IPS-NIHi7 (cell line): ENCODE results near the gene LY6G5B.

Experiments
- DNase-seq: peaks from one replicate; pipeline ENCODE4 v3.0.0; 2012; ENCODE audit warnings: mixed read lengths; ENCODE audit errors: extremely low spot score

The LY6G5B gene, protein sequence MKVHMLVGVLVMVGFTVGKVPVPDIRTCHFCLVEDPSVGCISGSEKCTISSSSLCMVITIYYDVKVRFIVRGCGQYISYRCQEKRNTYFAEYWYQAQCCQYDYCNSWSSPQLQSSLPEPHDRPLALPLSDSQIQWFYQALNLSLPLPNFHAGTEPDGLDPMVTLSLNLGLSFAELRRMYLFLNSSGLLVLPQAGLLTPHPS

DNA sequence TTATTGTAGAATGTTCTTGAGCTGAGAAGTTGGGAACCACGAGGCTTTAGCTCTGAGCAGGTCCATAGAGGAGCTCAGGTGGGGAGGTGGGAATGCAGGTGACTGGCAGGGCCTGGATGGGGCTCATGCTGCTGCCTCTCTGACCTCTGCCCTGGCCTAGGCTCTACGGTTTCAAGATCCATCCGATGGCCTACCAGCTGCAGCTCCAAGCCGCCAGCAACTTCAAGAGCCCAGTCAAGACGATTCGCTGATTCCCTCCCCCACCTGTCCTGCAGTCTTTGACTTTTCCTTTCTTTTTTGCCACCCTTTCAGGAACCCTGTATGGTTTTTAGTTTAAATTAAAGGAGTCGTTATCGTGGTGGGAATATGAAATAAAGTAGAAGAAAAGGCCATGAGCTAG lies at the start of gene LY6G5B:
LY6G5B (plus strand) TSS at position 301 of the 400 bp plus-strand sequence. CDS start 975 bp downstream, outside the sequence.
- DNase-seq: no peak

DNA sequence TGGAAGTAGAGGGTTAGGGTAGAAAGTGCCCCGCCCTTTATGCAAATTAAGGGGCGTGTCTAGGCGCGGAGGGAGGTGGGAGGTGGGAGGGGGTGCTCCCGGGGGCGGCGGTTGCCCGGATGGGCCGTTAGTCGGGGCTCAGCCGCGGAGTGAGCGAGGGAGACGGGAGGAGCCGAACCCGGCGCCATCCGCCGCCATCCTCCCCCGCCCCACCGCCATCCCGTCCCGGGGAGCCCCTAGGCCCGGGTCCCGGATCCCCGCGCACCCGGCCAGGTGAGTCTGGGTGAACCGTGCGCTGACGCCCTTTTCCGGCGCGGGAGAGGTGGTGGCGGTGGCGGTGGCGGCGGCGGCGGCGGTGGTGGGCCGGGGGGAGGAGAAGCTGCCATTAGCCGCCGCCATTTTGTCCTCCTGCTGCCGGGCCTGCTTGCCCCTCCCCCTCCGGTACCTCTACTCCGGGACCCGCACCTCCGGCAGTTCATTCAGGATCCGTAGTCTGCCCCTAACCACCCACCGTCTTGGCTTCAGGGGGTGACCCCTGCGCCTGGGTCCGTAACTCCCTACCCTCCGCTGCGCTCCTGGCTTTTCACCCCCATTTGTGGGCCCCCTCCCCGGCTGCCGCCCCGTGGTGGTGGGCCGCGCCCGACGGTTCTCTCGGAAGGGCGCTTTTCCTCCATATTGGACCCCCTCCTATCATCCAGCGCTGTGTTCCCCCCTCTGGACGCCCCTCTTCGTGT lies 49.0 kb upstream of the LY6G5B start, which contains the start of gene PRRC2A:
PRRC2A (plus strand) TSS at position 130 of the 734 bp plus-strand sequence. CDS start 2,075 bp downstream, outside the sequence.
- DNase-seq: peak; percentile 96

DNA sequence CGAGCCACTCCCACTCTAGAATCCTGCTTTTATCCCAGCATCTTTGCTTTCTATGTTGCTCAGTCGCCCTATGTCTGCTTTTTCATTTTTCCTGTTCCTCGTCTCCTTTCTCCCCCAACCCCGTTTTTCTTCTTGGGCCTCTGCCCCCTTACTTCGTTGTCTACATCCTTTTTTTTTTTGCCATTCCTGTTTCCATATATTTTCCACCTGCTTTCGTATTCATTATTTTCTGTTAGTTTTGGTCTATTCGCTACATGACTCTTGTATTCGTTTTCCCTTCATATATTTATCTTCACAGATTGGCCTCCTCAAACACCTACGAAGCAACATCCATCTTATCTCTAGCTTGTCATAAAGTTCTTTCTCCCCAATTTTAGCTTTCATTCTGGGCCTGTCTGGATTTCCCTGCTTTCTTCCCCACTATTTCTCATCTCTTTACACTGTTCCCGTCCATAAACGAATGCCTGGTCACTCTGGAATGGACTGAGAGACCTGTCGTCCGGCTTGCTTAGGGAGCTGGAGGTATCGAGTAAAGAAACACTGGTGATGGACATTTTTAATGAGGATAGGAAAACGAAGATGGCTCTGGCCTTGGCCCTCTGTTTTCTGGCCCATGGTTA lies 48.3 kb upstream of the LY6G5B start:
- no peak for DNase-seq

DNA sequence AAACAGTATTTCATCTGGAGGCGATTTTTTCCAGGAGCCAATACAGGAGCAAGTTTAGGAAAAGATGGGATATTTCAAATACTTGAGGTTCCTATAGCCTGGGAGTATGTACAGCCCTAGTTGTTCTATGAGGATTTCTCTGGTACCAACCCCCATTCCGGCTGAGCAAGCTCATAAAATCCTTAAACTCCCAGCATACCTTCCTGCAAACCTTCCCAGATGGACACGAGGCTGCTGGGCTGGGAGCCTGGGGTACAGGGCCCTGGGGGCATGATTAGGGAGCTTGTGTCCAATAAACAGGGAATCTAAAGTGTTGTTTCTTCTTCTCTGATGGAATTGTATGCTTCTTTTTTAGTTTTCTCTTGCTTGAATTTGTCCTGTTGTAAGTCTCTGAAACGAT lies 47.8 kb upstream of the LY6G5B start:
- no peak for DNase-seq

- DNase-seq: no peak
These were observed 47.1 kb upstream of the LY6G5B start for GRCh38 chr6:31622684-31623091.

DNA sequence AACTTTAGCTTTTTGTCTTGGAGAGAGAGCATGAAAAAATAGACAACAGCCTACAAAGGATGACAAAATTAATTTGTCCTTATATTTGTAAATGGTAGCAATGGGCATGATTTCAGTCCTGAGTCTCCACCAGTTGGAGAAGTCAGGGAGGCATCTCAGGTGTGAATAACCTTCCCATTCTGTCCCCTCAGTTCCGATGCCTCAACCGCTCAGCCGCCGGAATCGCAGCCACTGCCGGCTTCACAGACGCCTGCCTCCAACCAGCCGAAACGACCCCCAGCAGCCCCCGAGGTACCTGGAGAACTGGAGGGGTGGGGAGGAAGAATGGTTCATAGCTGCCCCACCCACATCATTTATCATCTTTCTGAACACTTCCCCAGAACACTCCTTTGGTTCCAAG lies 45.7 kb upstream of the LY6G5B start:
- no peak for DNase-seq

DNA sequence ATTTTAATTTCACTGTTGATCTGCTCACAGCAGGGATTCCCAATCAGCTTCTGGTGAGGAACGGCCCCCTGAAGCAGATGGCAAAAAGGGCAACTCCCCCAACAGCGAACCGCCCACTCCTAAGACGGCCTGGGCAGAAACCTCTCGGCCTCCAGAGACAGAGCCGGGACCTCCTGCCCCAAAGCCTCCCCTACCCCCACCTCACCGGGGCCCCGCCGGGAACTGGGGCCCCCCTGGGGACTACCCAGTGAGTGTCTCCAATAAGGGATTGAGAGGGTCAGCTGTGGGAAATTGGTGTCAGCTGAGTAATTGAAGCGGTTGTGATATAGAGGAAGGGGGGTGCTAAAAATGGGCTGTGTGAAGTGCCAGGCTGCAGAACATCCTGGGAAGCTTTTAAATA lies 42.8 kb upstream of the LY6G5B start:
- DNase-seq: no peak

DNA sequence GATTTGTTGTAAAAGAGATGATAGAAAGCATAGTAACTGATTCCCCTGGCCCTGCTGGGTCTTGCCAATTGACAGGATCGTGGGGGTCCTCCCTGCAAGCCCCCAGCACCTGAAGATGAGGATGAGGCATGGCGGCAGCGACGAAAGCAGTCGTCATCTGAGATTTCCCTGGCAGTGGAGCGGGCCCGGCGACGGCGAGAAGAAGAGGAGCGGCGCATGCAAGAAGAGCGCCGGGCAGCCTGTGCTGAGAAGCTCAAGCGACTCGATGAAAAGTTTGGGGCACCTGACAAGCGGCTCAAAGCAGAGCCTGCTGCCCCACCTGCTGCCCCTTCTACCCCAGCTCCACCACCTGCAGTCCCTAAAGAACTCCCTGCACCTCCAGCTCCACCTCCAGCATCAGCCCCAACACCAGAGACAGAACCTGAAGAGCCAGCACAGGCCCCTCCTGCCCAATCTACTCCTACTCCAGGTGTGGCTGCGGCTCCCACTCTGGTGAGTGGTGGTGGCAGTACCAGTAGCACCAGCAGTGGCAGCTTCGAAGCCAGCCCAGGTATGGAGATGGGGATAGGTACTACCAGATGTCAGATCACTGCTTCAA lies 42.0 kb upstream of the LY6G5B start:
- DNase-seq: no peak

- no peak for DNase-seq
These were observed 40.8 kb upstream of the LY6G5B start for GRCh38 chr6:31629014-31629413.

DNA sequence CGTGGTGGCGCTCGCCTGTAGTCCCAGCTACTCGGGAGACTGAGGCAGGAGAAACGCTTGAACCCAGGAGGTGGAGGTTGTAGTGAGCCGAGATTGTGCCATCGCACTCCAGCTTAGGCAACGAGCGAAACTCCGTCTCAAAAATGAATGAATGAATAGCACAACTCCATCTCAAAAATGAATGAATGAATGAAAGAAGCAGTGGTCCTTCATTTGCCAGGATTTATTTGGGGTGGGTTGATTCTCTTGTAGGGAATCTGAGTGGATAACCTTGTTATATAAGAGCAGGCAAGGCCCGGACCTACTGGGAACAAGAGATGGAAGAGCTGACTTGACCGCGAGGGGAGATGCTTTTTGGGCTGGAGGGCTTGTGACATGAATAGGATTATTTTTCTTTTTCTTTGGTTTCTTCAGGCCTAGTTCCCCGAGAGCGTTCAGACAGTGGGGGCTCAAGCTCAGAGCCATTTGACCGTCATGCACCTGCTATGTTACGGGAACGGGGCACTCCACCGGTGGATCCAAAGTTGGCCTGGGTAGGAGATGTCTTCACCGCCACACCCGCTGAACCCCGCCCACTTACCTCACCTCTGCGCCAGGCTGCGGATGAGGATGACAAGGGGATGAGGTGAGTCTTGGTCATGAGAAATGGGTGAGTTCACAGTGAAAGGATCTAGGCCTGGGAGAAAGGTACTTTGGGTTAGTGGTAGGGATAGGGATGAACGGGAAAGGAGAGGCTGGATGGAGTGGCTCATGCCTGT lies 39.4 kb upstream of the LY6G5B start:
- DNase-seq: no peak

DNA sequence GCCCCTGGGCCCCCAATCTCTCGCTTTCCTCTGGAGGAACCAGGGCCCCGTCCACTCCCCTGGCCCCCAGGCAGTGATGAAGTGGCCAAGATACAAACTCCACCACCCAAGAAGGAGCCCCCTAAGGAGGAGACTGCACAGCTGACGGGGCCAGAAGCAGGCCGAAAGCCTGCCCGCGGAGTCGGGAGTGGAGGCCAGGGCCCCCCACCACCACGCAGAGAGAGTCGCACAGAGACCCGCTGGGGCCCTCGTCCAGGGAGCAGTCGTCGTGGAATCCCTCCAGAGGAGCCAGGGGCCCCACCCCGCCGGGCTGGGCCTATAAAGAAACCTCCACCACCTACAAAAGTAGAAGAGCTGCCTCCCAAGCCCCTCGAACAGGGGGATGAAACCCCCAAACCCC lies 38.6 kb upstream of the LY6G5B start:
- DNase-seq: no peak

DNA sequence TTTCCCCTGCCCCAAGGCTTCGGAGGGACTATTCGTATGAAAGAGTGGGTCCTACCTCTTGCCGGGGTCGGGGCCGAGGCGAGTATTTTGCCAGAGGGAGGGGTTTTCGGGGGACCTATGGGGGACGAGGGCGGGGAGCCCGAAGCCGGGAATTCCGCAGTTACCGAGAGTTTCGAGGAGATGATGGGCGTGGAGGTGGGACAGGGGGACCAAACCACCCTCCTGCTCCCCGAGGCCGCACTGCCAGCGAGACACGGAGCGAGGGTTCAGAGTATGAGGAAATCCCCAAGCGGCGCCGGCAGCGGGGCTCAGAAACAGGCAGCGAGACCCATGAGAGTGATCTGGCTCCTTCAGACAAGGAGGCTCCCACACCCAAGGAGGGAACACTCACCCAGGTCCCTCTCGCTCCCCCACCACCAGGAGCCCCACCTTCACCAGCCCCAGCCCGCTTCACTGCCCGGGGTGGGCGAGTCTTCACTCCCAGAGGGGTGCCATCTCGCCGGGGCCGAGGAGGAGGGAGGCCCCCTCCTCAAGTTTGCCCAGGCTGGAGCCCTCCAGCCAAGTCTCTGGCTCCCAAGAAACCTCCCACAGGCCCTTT lies 38.0 kb upstream of the LY6G5B start:
- DNase-seq: no peak

DNA sequence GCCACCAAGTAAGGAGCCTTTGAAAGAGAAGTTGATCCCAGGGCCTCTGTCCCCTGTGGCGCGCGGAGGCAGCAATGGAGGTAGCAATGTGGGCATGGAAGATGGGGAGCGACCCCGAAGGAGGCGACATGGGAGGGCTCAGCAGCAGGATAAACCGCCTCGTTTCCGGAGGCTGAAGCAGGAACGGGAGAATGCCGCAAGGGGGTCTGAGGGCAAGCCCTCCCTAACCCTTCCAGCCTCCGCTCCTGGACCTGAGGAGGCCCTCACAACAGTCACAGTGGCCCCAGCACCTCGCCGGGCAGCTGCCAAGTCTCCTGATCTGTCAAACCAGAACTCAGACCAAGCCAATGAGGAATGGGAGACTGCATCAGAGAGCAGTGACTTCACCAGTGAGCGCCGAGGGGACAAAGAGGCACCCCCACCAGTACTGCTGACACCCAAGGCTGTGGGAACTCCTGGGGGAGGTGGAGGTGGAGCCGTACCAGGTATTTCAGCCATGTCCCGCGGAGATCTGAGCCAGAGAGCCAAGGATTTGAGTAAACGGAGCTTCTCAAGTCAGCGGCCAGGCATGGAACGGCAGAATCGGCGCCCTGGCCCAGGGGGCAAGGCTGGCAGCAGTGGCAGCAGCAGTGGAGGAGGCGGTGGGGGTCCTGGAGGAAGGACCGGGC lies 37.4 kb upstream of the LY6G5B start:
- DNase-seq: no peak

DNA sequence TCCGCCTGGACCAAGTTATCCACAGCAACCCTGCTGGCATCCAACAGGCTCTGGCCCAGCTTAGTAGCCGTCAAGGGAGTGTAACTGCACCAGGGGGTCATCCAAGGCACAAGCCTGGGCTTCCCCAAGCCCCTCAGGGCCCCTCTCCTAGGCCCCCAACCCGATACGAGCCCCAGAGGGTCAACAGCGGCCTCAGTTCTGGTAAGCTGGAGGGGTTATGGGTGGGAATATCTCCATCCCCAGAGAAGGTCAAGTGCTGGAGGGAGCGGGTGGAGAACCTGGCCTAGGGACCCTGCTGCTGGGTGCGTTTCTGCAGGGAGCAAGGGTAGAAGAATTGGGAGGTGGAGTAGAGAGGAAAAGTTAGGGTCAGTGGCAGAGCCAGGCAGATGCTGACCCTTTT lies 36.3 kb upstream of the LY6G5B start:
- DNase-seq: no peak

DNA sequence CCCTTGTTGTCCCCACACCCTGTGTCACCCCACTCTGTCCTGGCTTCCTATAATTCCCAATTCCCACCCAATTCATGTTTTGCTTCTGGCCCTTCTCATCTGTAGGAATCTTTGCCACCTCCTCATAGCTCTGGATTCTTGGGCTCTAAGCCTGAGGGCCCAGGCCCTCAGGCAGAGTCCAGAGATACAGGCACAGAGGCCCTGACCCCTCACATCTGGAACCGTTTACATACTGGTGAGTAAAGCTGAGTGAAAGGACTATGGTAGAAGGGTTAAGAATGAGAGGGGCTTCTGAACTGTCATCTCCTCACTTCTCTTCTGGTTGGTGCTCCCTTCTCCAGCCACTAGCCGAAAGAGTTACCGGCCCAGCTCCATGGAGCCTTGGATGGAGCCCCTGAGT lies 35.6 kb upstream of the LY6G5B start:
- no peak for DNase-seq

GRCh38 chr6:31634969-31635575 lies 34.7 kb upstream of the LY6G5B start:
- no peak for DNase-seq

- no peak for DNase-seq
These were observed 32.8 kb upstream of the LY6G5B start for GRCh38 chr6:31636698-31637596.

GRCh38 chr6:31639043-31639442 lies 30.7 kb upstream of the LY6G5B start:
- no peak for DNase-seq

GRCh38 chr6:31639449-31639861 lies 30.3 kb upstream of the LY6G5B start:
- no peak for DNase-seq
